ENCODE data around the gene PNPT1.
A peak's percentile ranks its signal among the peaks of the same experiment; 100 is the strongest.

PNPT1 gene

GRCh38 chr2:55721596-55722215, 28.1 kb upstream of the PNPT1 start:
- Histone ChIP-seq H3K36me3 (ENCODE audit: control insufficient read depth in 2 of 2, insufficient read depth in 1 of 2, low read length in 2 of 2) (no peaks in the 10 kb centered on the region), H3K9me3 (ENCODE audit: control insufficient read depth, insufficient read depth, low read depth, low read length) (no peaks in the 10 kb centered on the region), H3K4me1 (ENCODE audit: control insufficient read depth, insufficient read depth, low read length) (no peaks in the 10 kb centered on the region), H3K4me3 (ENCODE audit: low read depth, low read length) (no peak overlapping the region), H3K27ac (ENCODE audit: extremely low read depth, low read depth, low read length) (no peak overlapping the region)
- ChIA-PET CTCF (interaction anchor here (0.6 to 1.0 kb wide), 2 partner anchors 9 to 250 kb away, joined by 3 read pairs; no protein-coding TSS in a partner anchor), POLR2A (no interaction called here)
- TF ChIP-seq IKZF3 (tag by site-specific recombination; IDR thresholded peaks at IDR 0.05) (no peak), ZNF16 (tag by site-specific recombination; IDR thresholded peaks at IDR 0.05; ENCODE audit: low read depth) (no peak)

DNA sequence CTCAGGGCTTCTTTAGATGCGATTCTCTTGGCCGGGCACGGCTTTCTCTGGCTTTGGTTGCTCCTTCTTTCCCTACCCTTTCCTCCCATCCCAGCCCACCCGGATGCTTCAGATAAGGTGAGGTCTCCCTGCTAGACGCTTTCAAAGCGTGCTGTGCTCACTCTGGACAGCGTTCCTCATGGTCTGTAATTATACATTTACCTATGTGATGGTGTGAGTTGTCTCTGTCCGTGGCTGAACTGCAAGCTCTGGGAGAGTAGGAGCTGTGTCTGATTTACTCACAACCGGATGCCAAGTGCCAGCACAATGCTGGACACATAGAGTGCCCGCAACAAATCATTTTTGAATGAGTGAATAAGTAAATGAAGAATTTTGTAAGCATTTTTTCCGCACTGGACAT, 26.8 kb upstream of the PNPT1 start:
- no peak overlapping the region for H3K4me3 ChIP-seq (ENCODE audit: low read depth, low read length)
- H3K27ac ChIP-seq (ENCODE audit: extremely low read depth, low read depth, low read length): no peak overlapping the region
- POLR2A ChIA-PET: no interaction called here
- H3K36me3 ChIP-seq (ENCODE audit: control insufficient read depth in 2 of 2, insufficient read depth in 1 of 2, low read length in 2 of 2): no peaks in the 10 kb centered on the region
- TF ChIP-seq MYNN (tag by site-specific recombination; IDR thresholded peaks at IDR 0.05; ENCODE audit: borderline replicate concordance) (no peak), ZXDB (tag by site-specific recombination; IDR thresholded peaks at IDR 0.05) (no peak)
- TF ChIP-seq, protein P1, sequence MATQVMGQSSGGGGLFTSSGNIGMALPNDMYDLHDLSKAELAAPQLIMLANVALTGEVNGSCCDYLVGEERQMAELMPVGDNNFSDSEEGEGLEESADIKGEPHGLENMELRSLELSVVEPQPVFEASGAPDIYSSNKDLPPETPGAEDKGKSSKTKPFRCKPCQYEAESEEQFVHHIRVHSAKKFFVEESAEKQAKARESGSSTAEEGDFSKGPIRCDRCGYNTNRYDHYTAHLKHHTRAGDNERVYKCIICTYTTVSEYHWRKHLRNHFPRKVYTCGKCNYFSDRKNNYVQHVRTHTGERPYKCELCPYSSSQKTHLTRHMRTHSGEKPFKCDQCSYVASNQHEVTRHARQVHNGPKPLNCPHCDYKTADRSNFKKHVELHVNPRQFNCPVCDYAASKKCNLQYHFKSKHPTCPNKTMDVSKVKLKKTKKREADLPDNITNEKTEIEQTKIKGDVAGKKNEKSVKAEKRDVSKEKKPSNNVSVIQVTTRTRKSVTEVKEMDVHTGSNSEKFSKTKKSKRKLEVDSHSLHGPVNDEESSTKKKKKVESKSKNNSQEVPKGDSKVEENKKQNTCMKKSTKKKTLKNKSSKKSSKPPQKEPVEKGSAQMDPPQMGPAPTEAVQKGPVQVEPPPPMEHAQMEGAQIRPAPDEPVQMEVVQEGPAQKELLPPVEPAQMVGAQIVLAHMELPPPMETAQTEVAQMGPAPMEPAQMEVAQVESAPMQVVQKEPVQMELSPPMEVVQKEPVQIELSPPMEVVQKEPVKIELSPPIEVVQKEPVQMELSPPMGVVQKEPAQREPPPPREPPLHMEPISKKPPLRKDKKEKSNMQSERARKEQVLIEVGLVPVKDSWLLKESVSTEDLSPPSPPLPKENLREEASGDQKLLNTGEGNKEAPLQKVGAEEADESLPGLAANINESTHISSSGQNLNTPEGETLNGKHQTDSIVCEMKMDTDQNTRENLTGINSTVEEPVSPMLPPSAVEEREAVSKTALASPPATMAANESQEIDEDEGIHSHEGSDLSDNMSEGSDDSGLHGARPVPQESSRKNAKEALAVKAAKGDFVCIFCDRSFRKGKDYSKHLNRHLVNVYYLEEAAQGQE (tag by site-specific recombination; IDR thresholded peaks at IDR 0.05): peak; percentile 65
- no peaks in the 10 kb centered on the region for H3K9me3 ChIP-seq (ENCODE audit: control insufficient read depth, insufficient read depth, low read depth, low read length)
- CTCF ChIA-PET: interaction anchor here (0.6 to 4.6 kb wide), 7 partner anchors 47 to 593 kb away, joined by 3 to 29 read pairs (median 4); no protein-coding TSS in a partner anchor
- no peaks in the 10 kb centered on the region for H3K4me1 ChIP-seq (ENCODE audit: control insufficient read depth, insufficient read depth, low read length)

- CTCF ChIA-PET: interaction anchor here (0.6 to 4.6 kb wide), 12 partner anchors 9 to 594 kb away, joined by 3 to 29 read pairs (median 4); no protein-coding TSS in a partner anchor
- no peaks in the 10 kb centered on the region for H3K9me3 ChIP-seq (ENCODE audit: control insufficient read depth, insufficient read depth, low read depth, low read length)
Measured at GRCh38 chr2:55719852-55720251, 26.2 kb upstream of the PNPT1 start.

More at GRCh38 chr2:55719852-55720251, 26.2 kb upstream of the PNPT1 start:
- Histone ChIP-seq H3K36me3 (ENCODE audit: control insufficient read depth in 2 of 2, insufficient read depth in 1 of 2, low read length in 2 of 2) (no peaks in the 10 kb centered on the region), H3K4me1 (ENCODE audit: control insufficient read depth, insufficient read depth, low read length) (no peaks in the 10 kb centered on the region), H3K27ac (ENCODE audit: extremely low read depth, low read depth, low read length) (no peak overlapping the region), H3K4me3 (ENCODE audit: low read depth, low read length) (no peak overlapping the region)
- TF ChIP-seq ZBTB48 (tag by site-specific recombination; IDR thresholded peaks at IDR 0.05): no peak
- TF ChIP-seq ZBTB8A (tag by site-specific recombination; IDR thresholded peaks at IDR 0.05): no peak
- no peak for TF ChIP-seq GLI4 (tag by site-specific recombination; IDR thresholded peaks at IDR 0.05)
- no peak for TF ChIP-seq SP3 (tag by site-specific recombination; IDR thresholded peaks at IDR 0.05)
- TF ChIP-seq ZNF548 (tag by site-specific recombination; IDR thresholded peaks at IDR 0.05): no peak
- no peak for TF ChIP-seq ZNF140 (tag by site-specific recombination; IDR thresholded peaks at IDR 0.05)
- TF ChIP-seq SCRT2 (tag by site-specific recombination; IDR thresholded peaks at IDR 0.05): no peak
- TF ChIP-seq, protein P2, sequence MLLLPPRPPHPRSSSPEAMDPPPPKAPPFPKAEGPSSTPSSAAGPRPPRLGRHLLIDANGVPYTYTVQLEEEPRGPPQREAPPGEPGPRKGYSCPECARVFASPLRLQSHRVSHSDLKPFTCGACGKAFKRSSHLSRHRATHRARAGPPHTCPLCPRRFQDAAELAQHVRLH (tag by site-specific recombination; IDR thresholded peaks at IDR 0.05): no peak
- no peak for TF ChIP-seq ZNF350 (tag by site-specific recombination; IDR thresholded peaks at IDR 0.05)
- no peak for TF ChIP-seq ZNF488 (tag by site-specific recombination; IDR thresholded peaks at IDR 0.05)
- no peak for TF ChIP-seq ZNF747 (tag by site-specific recombination; IDR thresholded peaks at IDR 0.05)
- no peak for TF ChIP-seq ZNF555 (tag by site-specific recombination; conservative IDR thresholded peaks at IDR 0.05)
- POLR2A ChIA-PET: no interaction called here

All from HEK293 (cell line).